SIG-M5 treated with dmso at 0.1 percent for 504 hours (cell line): ENCODE measurements around the gene GARRE1.
"Not testable (repeated sequence)": the region's sequence is repeated elsewhere in the genome, so short reads cannot be mapped to it uniquely, and the experiment has no call there.

Experiments used
- DNase-seq: peaks from one replicate; lab custom pipeline; 2025; ENCODE audit not compliant: unreplicated experiment; lab: John Stamatoyannopoulos, UW

GARRE1 gene, protein sequence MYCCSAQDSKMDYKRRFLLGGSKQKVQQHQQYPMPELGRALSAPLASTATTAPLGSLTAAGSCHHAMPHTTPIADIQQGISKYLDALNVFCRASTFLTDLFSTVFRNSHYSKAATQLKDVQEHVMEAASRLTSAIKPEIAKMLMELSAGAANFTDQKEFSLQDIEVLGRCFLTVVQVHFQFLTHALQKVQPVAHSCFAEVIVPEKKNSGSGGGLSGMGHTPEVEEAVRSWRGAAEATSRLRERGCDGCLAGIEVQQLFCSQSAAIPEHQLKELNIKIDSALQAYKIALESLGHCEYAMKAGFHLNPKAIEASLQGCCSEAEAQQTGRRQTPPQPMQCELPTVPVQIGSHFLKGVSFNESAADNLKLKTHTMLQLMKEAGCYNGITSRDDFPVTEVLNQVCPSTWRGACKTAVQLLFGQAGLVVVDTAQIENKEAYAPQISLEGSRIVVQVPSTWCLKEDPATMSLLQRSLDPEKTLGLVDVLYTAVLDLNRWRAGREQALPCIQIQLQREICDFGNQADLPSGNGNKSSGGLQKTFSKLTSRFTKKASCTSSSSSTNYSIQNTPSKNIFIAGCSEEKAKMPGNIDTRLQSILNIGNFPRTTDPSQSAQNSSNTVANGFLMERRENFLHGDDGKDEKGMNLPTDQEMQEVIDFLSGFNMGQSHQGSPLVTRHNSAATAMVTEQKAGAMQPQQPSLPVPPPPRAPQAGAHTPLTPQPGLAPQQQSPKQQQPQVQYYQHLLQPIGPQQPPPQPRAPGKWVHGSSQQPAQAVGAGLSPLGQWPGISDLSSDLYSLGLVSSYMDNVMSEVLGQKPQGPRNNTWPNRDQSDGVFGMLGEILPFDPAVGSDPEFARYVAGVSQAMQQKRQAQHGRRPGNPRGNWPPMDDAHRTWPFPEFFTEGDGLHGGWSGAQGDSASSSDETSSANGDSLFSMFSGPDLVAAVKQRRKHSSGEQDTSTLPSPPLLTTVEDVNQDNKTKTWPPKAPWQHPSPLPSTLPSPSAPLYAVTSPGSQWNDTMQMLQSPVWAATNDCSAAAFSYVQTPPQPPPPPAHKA (N-terminal part only)

DNA sequence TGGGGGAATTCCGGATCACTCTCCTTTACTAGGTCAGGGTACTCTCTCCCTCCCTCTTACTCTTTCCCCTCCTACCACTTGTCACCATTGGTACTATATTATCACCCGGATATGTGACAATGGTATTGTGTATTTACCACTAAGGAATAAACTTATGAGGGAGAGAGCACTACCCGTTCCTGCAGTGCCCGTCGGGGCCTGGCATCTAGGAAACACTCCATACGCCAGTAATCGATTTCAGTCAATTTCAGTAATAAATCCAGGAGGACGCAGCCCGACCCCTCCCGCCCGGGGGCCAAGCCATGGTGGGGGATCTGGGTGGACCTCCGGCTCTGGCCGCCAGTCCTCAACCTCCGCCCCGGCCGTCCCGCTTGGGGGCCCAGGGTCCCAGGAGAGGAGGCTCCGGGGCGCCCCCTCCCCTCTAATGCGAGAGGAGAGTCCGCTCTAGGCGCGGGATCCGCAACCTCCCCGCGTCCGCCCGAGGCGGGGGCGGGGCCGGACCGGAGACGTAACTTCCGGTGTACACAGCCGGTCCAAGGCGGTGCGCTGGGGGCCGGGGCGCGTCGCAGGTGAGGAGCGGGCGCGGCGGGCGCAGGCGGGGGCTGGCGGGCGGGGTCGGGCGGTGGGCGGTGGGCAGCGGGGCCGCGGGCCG, at the start of gene GARRE1:
TSS of gene GARRE1 (plus strand) at position 509 of the 652 bp plus-strand sequence. CDS start 45,920 bp downstream, outside the sequence.
- DNase-seq = peak; percentile 39

GRCh38 chr19:34205324-34205723, 49.0 kb upstream of the GARRE1 start:
- DNase-seq = not testable (repeated sequence)

DNA sequence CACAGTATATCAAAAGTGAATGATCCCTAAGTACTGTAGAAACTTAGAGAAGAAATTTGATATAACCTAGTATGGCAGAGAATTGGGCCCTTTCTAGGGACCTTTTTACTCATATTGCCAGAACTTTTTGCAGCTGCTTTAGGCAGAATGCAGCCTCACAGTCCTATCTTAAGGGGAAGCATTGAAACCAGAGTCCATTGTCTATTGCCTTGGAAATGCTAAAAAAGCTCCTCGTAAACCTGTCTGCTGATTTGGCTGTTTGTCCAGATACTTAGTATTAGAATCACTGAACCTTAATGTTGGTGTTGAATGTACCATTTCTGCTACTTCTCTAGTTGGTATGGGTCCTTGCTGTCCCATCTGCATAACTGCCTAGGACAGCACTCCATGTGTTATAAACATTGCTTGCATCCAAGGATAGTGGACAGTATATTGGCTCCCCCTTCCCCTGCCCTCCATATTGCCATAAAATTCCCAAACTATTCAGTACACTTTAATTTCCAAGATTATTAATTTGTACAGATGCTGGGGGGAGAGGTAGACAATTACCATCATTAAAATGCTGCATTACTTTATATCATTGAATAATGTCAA, 46.0 kb upstream of the GARRE1 start:
- DNase-seq = no peak

DNA sequence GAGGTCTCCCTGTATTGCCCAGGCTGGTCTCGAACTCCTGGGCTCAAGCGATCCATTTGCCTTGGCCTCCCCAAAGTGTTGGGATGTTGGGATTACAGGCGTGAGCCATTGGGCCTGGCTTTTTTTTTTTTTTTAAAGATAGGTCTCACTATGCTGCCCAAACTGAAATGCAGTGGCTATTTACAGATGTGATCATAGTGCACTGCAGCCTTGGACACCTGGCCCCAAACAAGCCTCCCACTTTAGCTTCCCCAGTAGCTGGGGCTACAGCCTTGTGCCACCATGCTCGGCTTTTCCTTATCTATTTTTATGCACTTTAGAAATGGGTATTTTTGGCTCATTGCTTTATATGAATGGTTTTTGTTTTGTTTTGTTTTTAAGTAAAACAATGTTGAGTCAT, 44.6 kb upstream of the GARRE1 start:
- no peak for DNase-seq

DNA sequence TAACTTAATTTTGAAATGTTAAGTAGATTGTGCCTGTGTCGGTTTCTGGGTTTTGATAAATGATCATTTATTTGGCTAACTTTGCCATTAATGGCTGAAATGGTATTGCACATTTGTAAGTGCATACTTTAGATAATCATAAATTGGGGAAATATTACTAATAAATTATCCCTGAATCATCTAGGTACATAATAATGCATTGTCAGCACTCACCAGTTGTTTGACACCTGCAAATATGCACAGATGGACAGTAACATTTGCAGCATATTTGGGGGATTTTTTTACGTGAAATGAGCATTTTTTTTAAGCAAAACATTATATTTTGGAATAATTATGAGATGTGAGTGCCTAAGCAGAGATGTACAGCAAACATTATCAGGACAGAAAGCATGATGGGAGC, 41.1 kb upstream of the GARRE1 start:
- DNase-seq = no peak

DNA sequence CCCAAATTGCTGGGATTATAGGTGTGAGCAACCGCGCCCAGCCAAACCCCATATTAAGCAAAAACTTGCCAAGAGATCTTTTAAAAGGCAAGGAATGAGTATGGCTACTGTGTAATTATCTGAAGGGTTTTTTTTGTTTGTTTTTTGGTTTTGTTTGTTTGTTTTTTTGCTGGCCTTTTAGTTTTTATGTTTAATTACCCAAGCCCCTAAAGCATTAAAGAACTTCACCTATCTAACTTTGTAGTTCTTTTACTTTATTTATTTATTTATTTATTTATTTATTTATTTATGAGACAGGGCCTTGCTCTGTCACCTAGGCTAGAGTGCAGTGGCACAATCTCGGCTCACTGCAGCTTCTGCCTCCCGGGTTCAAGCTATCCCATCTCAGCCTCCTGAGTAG, 40.3 kb upstream of the GARRE1 start:
- no peak for DNase-seq

DNA sequence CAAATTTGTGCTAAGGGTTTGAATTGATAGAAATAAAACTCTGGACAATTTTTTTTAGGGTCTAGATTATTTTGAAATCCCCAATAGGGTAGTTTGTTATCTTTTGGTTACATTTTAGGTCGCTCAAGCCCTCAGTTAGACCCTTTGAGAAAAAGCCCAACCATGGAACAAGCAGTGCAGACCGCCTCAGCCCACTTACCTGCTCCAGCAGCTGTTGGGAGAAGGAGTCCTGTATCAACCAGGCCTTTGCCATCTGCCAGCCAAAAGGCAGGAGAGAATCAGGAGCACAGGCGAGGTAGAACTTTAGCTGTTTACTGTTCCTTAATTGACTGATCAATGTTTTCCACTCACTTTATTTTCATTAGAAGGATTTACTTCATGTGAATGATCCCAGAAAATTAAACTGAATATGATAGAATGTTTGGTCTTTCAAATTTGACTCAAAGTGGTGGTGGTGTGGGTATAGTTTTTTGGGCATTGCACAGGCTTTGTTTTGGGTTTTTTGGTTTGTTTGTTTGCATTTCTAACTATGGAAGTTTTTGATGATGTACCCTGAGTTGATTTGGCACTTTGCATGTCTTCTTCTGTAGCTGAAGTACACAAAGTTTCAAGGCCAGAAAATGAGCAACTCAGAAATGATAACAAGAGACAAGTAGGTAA, 39.2 kb upstream of the GARRE1 start:
- no peak for DNase-seq

DNA sequence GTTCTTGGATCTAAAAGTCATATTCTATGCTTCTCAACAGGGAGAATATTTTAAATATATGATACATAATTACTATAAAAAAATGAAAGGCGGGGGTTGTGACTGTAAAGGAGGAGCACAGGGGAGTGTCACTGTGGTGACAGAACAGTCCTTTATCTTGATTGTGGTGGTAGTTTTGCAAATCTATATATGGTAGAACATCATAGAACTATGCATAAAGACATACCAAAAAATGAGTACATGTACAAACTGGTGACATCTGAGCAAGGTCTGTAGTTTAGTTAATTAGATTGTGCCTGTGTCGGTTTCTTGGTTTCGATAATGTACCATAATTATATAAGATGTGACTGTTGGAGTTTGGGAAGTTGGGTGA, 38.7 kb upstream of the GARRE1 start:
- DNase-seq = no peak

GRCh38 chr19:34216745-34217219, 37.6 kb upstream of the GARRE1 start:
- DNase-seq = not testable (repeated sequence)

- DNase-seq = peak; percentile 75
Measured at GRCh38 chr19:34217952-34218817, 36.2 kb upstream of the GARRE1 start.

DNA sequence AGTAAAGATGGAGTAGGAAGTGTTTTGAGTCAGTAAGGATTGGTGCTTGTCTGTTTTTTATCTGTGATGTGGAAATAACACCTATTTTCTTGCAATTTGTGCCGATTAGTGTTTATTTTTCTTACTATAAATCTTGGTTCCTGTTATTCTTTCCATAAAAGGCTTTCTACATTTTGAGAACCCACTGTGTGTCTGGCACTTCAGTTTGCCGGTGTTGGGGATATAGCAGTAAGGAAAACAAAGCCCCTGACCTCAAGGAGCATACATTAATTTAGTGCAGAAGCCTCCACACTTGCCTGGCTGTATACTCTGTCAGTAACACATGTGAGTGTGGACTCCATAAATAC, 35.6 kb upstream of the GARRE1 start:
- no peak for DNase-seq

- peak; percentile 55 for DNase-seq
Measured at GRCh38 chr19:34220472-34221063, 33.8 kb upstream of the GARRE1 start.

DNA sequence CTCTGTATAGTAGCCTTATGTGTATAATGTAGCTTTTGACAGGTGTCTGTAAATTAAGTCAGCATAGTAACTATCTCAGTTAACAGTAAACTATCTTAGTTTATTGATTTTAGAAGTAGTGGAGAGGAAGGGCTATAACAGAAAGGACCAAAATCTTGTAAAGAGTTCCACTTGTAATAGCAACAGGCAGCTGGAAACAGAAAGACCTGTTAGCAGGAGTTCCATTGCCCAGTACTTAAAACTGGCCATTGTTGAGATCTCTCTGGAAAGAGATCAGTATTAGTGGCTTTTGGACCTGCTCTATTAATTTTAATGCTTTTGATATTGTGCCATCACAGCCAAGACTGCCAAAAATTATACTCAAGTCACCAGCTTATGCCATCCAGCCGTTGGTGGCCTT, 32.0 kb upstream of the GARRE1 start:
- no peak for DNase-seq

DNA sequence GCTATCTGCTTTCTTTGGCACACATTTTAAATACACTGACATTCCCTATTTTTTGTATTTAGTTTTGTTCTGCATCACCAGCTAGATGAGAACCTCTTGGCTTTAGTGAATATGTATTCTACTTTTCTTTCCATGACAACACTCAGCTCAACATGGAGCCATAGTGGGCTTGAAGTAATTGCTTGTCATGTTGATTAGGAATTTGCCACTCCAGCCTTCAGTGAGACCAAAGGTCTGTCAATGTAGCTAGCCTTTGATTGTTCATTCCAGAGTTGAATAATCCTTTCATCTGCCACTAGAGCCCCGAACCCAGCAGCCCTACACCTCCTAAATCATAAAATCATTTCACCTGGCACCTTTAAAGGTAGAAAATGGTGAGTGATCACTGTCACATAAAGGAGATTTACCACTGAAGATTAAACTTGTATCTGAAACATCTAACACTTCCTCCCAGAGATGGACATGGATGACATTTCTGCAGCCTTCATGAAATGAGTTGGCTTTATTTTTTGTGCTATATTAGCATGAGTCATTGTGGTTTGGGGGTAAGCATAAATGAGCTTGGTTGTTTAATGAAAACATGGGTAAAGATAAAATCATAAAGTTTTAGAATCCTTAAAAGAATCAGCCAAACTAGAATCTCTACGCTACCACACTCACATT, 29.2 kb upstream of the GARRE1 start:
- no peak for DNase-seq

DNA sequence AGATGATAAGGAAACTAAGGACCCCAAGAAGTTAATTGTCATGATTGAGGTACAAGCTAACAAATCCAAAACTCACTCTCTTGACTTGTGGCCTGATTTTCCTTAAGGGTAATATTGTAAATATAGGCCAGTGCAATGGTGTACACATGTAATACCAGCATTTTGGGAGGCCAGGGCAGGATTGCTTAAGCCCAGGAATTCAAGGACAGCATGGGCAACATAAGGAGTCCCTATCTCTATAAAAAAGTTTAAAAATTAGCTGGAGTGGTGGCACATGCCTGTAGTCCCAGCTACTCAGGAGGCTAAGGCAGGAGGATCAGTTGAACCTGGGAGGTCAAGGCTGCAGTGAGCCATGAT, 28.7 kb upstream of the GARRE1 start:
- no peak for DNase-seq

DNA sequence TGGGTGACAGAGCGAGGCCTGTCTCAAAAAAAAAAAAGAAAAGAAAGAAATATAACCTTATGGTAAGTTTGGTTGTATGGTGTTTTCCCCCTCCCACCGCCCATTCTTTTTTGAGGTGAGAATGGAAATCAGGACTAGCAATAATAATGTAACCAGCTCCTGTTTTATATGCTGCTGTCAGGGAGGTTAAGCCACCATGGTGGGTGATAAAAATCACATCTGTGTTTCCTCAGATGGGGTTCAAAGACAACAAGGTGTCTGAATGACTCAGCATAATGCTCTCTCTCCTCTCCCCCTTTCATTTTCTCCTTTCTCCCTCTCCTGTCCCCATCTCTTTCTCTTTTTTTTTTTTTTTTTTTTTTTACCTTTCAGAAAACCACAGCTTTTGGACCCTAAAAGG, 28.3 kb upstream of the GARRE1 start:
- DNase-seq = no peak

GRCh38 chr19:34228347-34228746, 26.0 kb upstream of the GARRE1 start:
- no peak for DNase-seq

DNA sequence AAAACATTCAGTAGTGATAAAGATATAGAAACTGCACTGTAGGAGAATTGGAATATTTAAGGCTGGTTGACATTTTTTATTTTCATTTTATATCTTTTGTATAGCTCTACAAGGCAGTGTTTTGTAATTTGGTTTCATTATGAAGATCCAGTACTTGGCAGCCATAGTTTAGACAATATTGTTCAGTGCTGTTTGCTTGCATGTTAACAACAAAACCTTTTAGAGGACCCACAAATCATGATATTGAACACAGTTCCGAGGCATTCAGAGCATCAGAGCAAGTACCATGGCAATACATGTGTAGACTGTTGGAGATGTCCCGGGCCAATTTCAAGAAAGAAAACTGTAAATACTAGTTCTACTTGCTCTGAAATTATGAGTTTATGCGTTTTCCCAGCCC, 25.6 kb upstream of the GARRE1 start:
- no peak for DNase-seq

- no peak for DNase-seq
Measured at GRCh38 chr19:34229721-34230120, 24.6 kb upstream of the GARRE1 start.
